Memory B cell (primary cell): Measurements from ENCODE around the gene PHF14.

ENCODE experiments used
- ATAC-seq: fragments of 150-1000 bp; cut with Tn5 transposase; 2 replicates; pipeline ENCODE4 v1.10.0; 2021; ENCODE audit warnings: low read depth, mild to moderate bottlenecking, moderate library complexity
- DNase-seq, 2 donors: peaks; one replicate each; pipeline ENCODE4 v3.0.0; 2022; ENCODE audit warnings: low spot score in 2 of 2
- H3K27ac Mint-ChIP-seq: one replicate; pipeline ENCODE4 v1.8.0; 2022; ENCODE audit warnings: mild to moderate bottlenecking, moderate library complexity, mixed read lengths
- H3K27me3 Mint-ChIP-seq: one replicate; pipeline ENCODE4 v1.8.0; 2022; ENCODE audit warnings: mixed read lengths
- H3K36me3 Mint-ChIP-seq: one replicate; pipeline ENCODE4 v1.8.0; 2022; ENCODE audit warnings: mild to moderate bottlenecking, mixed read lengths
- H3K4me1 Mint-ChIP-seq: one replicate; pipeline ENCODE4 v1.8.0; 2022; ENCODE audit warnings: mixed read lengths
- H3K4me3 Mint-ChIP-seq: one replicate; pipeline ENCODE4 v1.8.0; 2022; ENCODE audit warnings: mild to moderate bottlenecking, moderate library complexity, mixed read lengths
- H3K9me3 Mint-ChIP-seq: one replicate; pipeline ENCODE4 v1.8.0; 2022; ENCODE audit warnings: mixed read lengths

Gene PHF14

DNA sequence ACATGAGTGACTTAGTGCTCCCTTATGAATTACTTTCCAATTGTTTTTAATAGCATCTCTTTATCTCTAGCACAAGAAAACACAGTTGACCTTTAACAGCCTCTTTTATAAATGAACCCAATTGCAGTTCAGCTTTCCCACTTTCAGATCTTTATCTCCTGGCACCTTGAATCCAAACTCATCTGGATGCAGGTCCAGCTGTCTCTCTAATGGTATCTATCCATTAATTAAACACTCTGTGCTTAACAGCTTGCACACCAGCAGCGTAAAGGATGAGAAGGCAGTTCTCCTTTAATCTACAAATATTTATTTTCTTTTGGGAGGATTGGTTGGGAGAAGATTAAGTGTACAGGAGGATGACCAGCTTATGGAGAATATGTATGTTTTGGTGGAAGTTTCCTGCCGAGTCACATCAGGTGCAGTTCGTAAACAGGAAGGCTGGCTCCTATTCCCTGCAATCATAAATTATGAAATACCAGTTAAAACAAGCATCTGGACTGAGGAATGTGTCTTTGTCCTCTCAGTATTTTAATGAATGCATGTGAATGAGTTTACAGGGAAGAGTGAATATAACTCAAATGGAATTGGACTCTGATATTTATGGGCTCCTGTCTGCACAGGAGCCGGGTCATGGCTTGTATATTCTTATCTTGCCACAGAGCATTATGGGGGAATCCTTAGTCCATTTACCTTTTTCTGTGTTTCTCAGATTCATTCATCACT lies 232.7 kb downstream of the PHF14 start:
- DNase-seq (no peak), ATAC-seq (no peak)
- Mint-ChIP-seq H3K4me3 (no peak overlapping the region), H3K9me3 (no peaks in the 10 kb centered on the region), H3K36me3 (no peaks in the 10 kb centered on the region), H3K27ac (no peak overlapping the region), H3K4me1 (no peaks in the 10 kb centered on the region), H3K27me3 (peaks cover 2% of the 10 kb centered on the region)

DNA sequence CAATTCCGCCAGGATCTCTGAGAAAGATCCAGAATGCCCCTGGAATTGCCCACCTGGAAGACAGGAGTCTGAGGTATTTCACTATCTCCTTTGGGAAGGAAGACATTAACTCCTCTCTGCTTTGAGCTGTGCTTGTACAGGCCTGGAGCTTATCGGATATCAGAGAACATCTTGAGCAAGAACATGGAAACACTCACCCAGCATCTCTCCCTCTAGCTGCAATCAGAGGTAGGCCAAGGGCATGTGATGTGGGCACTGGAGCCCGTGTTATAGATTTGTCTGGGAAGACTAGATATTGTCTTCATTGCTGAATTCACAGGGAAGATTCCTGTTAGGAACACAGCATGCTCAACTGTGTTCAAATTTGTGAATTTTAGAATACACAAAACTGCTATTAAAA lies 233.9 kb downstream of the PHF14 start:
- no peak overlapping the region for H3K4me3 Mint-ChIP-seq
- no peaks in the 10 kb centered on the region for H3K4me1 Mint-ChIP-seq
- peaks cover 2% of the 10 kb centered on the region for H3K27me3 Mint-ChIP-seq
- no peaks in the 10 kb centered on the region for H3K36me3 Mint-ChIP-seq
- H3K9me3 Mint-ChIP-seq: no peaks in the 10 kb centered on the region
- H3K27ac Mint-ChIP-seq: no peak overlapping the region
- DNase-seq (no peak), ATAC-seq (no peak)

GRCh38 chr7:11208883-11209465 lies 235.3 kb downstream of the PHF14 start:
- no peak for ATAC-seq
- Mint-ChIP-seq H3K4me1 (no peaks in the 10 kb centered on the region), H3K27me3 (peaks cover 2% of the 10 kb centered on the region), H3K27ac (no peak overlapping the region), H3K4me3 (no peak overlapping the region), H3K9me3 (no peaks in the 10 kb centered on the region), H3K36me3 (no peaks in the 10 kb centered on the region)
- DNase-seq: no peak

GRCh38 chr7:11210374-11210773 lies 236.7 kb downstream of the PHF14 start:
- H3K27me3 Mint-ChIP-seq: peaks cover 2% of the 10 kb centered on the region
- H3K27ac Mint-ChIP-seq: no peak overlapping the region
- ATAC-seq (no peak), DNase-seq (no peak)
- no peaks in the 10 kb centered on the region for H3K36me3 Mint-ChIP-seq
- no peaks in the 10 kb centered on the region for H3K9me3 Mint-ChIP-seq
- no peak overlapping the region for H3K4me3 Mint-ChIP-seq
- H3K4me1 Mint-ChIP-seq: no peaks in the 10 kb centered on the region

- Mint-ChIP-seq H3K4me3 (no peak overlapping the region), H3K4me1 (no peaks in the 10 kb centered on the region), H3K27me3 (peaks cover 2% of the 10 kb centered on the region), H3K27ac (no peak overlapping the region), H3K36me3 (no peaks in the 10 kb centered on the region), H3K9me3 (no peaks in the 10 kb centered on the region)
- peak; percentile 30 for DNase-seq
- ATAC-seq: peak; percentile 56
These were observed 238.5 kb downstream of the PHF14 start for GRCh38 chr7:11212080-11212711.

DNA sequence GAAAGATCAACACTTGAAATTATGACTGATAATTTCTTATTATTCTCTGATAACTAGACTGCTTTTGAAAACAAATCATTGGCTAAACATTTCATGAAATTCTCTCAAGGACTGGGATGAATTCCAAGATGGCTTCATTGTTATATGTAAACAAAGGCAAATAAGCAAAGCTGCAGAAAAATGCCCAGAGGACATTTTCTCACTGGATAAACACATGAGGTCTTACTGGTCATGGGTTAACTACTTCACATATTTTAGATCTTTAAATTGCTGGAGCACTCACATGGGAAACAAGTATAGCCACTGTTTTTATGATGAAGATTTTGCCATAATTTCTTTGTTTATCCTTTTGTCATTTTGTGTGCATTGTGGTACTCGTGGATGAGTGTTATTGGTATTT lies 239.1 kb downstream of the PHF14 start:
- DNase-seq (no peak), ATAC-seq (no peak)
- Mint-ChIP-seq H3K9me3 (no peaks in the 10 kb centered on the region), H3K27me3 (peaks cover 2% of the 10 kb centered on the region), H3K36me3 (no peaks in the 10 kb centered on the region), H3K27ac (no peak overlapping the region), H3K4me3 (no peak overlapping the region), H3K4me1 (no peaks in the 10 kb centered on the region)

DNA sequence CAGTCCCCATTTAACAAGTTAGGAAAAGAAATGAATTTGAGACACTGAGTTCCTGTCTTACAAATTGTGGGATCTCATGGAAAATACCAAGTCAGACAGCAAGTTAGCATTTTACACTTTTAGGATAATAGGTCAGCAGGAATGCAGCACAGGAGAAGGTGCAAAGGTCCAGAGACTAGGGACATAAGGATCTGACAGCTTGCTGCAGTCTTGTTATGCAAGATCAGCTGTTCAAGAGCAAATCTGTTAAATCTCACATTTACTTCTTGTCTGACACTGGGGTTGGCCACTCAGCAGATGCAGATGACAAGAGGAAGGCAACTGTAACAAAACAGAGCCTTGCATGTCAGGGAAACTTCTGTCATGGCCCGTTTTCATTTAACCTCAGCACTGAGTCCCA lies 239.6 kb downstream of the PHF14 start:
- ATAC-seq: no peak
- DNase-seq: no peak
- Mint-ChIP-seq H3K27me3 (peaks cover 2% of the 10 kb centered on the region), H3K27ac (no peak overlapping the region), H3K4me3 (no peak overlapping the region), H3K36me3 (no peaks in the 10 kb centered on the region), H3K9me3 (no peaks in the 10 kb centered on the region), H3K4me1 (no peaks in the 10 kb centered on the region)

GRCh38 chr7:11216276-11216675 lies 242.6 kb downstream of the PHF14 start:
- H3K27me3 Mint-ChIP-seq: peaks cover 2% of the 10 kb centered on the region
- no peak for ATAC-seq
- no peak overlapping the region for H3K4me3 Mint-ChIP-seq
- no peaks in the 10 kb centered on the region for H3K9me3 Mint-ChIP-seq
- no peak for DNase-seq
- H3K27ac Mint-ChIP-seq: no peak overlapping the region
- no peaks in the 10 kb centered on the region for H3K36me3 Mint-ChIP-seq
- no peaks in the 10 kb centered on the region for H3K4me1 Mint-ChIP-seq

GRCh38 chr7:11217848-11218565 lies 244.3 kb downstream of the PHF14 start:
- no peak overlapping the region for H3K4me3 Mint-ChIP-seq
- H3K4me1 Mint-ChIP-seq: no peaks in the 10 kb centered on the region
- no peak overlapping the region for H3K27ac Mint-ChIP-seq
- peaks cover 5% of the 10 kb centered on the region for H3K27me3 Mint-ChIP-seq
- ATAC-seq (no peak), DNase-seq (no peak)
- no peaks in the 10 kb centered on the region for H3K36me3 Mint-ChIP-seq
- H3K9me3 Mint-ChIP-seq: no peaks in the 10 kb centered on the region
